Inflammatory macrophage treated with lipopolysaccharide for 1 hour (primary cell): ENCODE measurements around the gene SCAP.

Experiments
- DNase-seq, 2 donors: peaks; one replicate each; pipeline ENCODE4 v3.0.0-alpha.2; 2020 to 2022

SCAP gene

GRCh38 chr3:47412842-47413520 lies 62.8 kb downstream of the SCAP start:
- DNase-seq = no peak

- DNase-seq = no peak
Observed at GRCh38 chr3:47412453-47412756, 63.3 kb downstream of the SCAP start.

GRCh38 chr3:47411696-47412452 lies 63.9 kb downstream of the SCAP start:
- no peak for DNase-seq

GRCh38 chr3:47410801-47411646 lies 64.7 kb downstream of the SCAP start:
- DNase-seq = no peak

- no peak for DNase-seq
Observed at GRCh38 chr3:47410417-47410720, 65.4 kb downstream of the SCAP start.

GRCh38 chr3:47409688-47410416 lies 65.9 kb downstream of the SCAP start:
- DNase-seq = no peak

GRCh38 chr3:47409284-47409683 lies 66.5 kb downstream of the SCAP start:
- DNase-seq = no peak

GRCh38 chr3:47408839-47409229 lies 66.9 kb downstream of the SCAP start:
- no peak for DNase-seq

GRCh38 chr3:47407896-47408838 lies 67.6 kb downstream of the SCAP start:
- no peak for DNase-seq

- DNase-seq = no peak
Observed at GRCh38 chr3:47407237-47407636, 68.5 kb downstream of the SCAP start.

- no peak for DNase-seq
Observed at GRCh38 chr3:47406762-47407149, 69.0 kb downstream of the SCAP start.

GRCh38 chr3:47405820-47406761 lies 69.7 kb downstream of the SCAP start:
- no peak for DNase-seq

GRCh38 chr3:47404955-47405790 lies 70.6 kb downstream of the SCAP start:
- no peak for DNase-seq

GRCh38 chr3:47404431-47404876 lies 71.3 kb downstream of the SCAP start:
- no peak for DNase-seq

- peak; percentile 16 to 33 for DNase-seq
Observed at GRCh38 chr3:47399531-47400270, 76.0 kb downstream of the SCAP start.

- no peak for DNase-seq
Observed at GRCh38 chr3:47399016-47399415, 76.7 kb downstream of the SCAP start.

- DNase-seq = no peak
Observed at GRCh38 chr3:47398228-47398627, 77.5 kb downstream of the SCAP start.

GRCh38 chr3:47394881-47395280 lies 80.9 kb downstream of the SCAP start:
- DNase-seq = no peak
